ENCODE data around the gene COL4A3.

The COL4A3 gene

DNA sequence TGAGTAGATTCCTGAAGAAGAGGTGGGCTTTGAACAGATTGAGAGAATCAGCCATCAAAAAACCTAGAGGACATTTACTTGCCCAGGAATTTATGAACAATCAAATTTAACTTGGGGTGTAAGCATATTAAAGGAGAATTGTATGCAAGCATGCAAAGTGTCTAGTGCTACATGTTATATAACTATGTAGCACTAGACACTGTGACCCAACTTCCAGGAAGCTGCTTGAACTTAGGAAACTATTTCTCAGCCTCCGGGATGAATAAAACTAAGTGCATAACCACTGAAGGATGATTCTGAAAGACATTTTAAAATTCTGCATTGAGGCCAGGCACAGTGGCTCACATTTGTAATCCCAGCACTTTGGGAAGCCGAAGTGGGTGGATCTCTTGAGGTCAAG, 173.0 kb downstream of the COL4A3 start:
- TF ChIP-seq, protein P1, sequence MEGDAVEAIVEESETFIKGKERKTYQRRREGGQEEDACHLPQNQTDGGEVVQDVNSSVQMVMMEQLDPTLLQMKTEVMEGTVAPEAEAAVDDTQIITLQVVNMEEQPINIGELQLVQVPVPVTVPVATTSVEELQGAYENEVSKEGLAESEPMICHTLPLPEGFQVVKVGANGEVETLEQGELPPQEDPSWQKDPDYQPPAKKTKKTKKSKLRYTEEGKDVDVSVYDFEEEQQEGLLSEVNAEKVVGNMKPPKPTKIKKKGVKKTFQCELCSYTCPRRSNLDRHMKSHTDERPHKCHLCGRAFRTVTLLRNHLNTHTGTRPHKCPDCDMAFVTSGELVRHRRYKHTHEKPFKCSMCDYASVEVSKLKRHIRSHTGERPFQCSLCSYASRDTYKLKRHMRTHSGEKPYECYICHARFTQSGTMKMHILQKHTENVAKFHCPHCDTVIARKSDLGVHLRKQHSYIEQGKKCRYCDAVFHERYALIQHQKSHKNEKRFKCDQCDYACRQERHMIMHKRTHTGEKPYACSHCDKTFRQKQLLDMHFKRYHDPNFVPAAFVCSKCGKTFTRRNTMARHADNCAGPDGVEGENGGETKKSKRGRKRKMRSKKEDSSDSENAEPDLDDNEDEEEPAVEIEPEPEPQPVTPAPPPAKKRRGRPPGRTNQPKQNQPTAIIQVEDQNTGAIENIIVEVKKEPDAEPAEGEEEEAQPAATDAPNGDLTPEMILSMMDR (IDR thresholded peaks at IDR 0.05; ENCODE audit: low read depth, low read length, missing control alignments), result no peak
- no peak for DNase-seq (ENCODE audit: extremely low read depth, low read depth)
- H3K4me3 ChIP-seq (replicated peaks; ENCODE audit: low read depth, low read length), result no peak overlapping the region

DNA sequence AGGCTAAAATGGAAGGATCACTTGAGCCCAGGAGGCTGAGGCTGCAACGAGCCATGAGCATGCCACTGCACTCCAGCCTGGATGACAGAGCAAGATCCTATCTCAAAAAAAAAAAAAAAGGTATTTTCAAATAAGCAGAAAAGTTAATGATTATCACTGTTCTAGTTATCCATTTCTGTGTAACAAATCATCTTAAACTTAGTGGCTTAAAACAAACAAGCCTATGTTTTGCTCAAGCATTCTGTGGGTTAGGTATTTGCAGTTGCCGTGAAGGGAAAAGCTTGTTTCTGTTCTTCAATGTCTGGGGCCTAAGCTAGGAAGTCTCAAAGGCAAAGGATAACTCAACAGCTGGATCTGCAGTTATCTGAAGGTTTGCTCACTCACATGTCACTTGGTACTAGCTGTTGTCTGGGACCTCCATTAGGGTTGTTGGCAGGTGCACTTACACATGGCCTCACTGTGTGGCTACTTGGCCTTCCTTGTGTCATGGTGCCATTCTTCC, 174.7 kb downstream of the COL4A3 start:
- no peak for DNase-seq (ENCODE audit: extremely low read depth, low read depth)
- H3K4me3 ChIP-seq (replicated peaks; ENCODE audit: low read depth, low read length), result no peak overlapping the region
- TF ChIP-seq, protein P1 (IDR thresholded peaks at IDR 0.05; ENCODE audit: low read depth, low read length, missing control alignments), result no peak

DNA sequence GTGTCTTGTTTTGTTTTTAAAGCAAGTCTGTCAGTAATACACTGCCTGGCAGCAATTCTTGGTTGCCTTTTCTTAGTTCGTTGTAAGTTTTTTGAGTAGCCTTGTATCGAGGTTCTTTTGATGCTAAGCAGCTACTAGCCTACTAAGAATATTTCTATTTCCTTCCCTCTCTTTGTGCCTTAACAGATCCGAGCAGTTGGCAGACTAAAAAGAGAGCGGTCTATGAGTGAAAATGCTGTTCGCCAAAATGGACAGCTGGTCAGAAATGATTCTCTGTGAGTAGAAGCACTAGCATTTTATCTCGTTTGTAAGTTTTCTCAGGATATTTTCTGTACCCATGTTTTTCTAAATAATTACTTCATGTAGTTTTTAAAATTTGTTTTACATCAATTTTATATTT, 175.7 kb downstream of the COL4A3 start:
- DNase-seq (ENCODE audit: extremely low read depth, low read depth), result no peak
- no peak overlapping the region for H3K4me3 ChIP-seq (replicated peaks; ENCODE audit: low read depth, low read length)
- TF ChIP-seq, protein P1 (IDR thresholded peaks at IDR 0.05; ENCODE audit: low read depth, low read length, missing control alignments), result no peak

DNA sequence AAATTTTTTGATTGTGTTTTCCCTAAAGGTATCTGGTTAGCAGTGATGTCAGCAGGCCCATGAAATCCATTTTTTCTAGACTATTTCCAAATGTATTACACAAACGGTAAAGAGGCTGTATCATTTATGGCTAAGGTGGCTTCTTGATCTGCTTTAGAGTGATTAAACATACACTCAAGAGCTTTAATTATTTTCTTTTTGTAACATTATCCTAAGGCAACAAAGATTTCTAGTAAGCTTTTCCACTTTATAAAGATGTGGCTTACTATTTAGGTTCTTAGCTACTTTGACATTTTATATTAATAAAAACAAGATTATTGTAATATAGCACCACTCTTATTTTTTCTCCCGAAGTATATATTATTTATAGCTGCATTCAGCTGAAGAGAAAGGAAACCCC, 177.1 kb downstream of the COL4A3 start:
- no peak for DNase-seq (ENCODE audit: extremely low read depth, low read depth)
- TF ChIP-seq, protein P1 (IDR thresholded peaks at IDR 0.05; ENCODE audit: low read depth, low read length, missing control alignments), result no peak
- H3K4me3 ChIP-seq (replicated peaks; ENCODE audit: low read depth, low read length), result no peak overlapping the region

DNA sequence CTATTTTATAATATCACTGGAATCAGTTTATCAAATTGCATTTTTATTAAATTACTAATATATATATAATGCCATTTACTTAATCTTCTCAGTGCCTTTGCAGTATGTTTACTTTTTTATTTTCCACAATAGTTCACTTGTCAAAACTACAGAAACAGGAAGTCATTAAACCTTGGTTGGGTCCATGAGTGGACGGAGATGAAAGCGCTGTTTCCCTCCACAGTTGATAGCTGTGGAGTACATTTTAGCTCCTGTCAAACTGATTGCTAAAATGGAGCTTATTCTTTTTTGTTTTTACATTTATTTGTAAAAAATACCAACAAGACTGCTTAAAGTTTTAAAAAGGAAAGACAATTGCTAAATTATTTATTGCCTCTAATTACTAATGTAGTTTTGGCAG, 179.8 kb downstream of the COL4A3 start:
- no peak for DNase-seq (ENCODE audit: extremely low read depth, low read depth)
- TF ChIP-seq, protein P1 (IDR thresholded peaks at IDR 0.05; ENCODE audit: low read depth, low read length, missing control alignments), result no peak
- no peak overlapping the region for H3K4me3 ChIP-seq (replicated peaks; ENCODE audit: low read depth, low read length)

DNA sequence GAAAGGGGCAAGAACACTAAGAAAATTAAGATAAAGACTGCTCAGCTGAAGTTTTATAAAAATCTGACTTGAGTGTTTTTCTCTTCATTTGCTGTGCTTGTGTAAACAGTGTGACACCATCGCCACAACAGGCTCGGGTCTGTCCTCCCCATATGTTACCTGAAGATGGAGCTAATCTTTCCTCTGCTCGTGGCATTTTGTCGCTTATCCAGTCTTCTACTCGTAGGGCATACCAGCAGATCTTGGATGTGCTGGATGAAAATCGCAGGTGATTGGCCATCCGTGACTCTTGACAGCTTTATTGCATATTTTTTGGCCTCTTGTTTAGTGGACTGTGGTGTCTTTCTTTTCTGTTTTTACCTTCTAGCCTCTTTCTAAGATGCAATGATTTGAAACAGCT, 182.7 kb downstream of the COL4A3 start:
- DNase-seq (ENCODE audit: extremely low read depth, low read depth), result no peak
- H3K4me3 ChIP-seq (replicated peaks; ENCODE audit: low read depth, low read length), result no peak overlapping the region
- TF ChIP-seq, protein P1 (IDR thresholded peaks at IDR 0.05; ENCODE audit: low read depth, low read length, missing control alignments), result no peak

DNA sequence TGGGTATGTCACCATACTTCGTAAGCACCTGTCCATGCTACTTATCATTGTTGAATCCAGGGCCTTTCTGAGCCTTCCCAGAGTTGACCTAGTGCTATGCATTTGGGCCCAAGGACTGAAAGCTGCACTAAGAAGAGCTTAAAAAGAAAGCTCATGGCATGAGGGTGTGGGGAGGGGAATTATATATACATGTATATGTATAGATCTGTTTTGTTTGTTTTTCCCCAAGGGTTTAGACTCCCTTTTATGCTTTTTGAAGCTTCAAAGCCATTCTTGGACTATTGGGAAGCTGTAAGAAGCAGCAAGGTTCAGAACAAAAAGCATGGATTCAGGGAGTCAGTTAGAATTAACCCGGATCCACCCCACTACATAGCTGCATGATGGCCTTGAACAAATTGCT, 183.9 kb downstream of the COL4A3 start:
- TF ChIP-seq, protein P1 (IDR thresholded peaks at IDR 0.05; ENCODE audit: low read depth, low read length, missing control alignments), result no peak
- DNase-seq (ENCODE audit: extremely low read depth, low read depth), result no peak
- H3K4me3 ChIP-seq (replicated peaks; ENCODE audit: low read depth, low read length), result no peak overlapping the region

Data from HFF-Myc (cell line).